WTC11 (cell line): ENCODE results near the gene PRTFDC1. TPM values are rescaled to one million over a fixed set of nuclear protein-coding genes. Genes with fewer than 3 reads are reported as not detected.

Experiments
- ATAC-seq: fragments of 200-7000 bp; cut with Tn5 transposase; 2 replicates; pipeline ENCODE4 v1.10.0; 2021; ENCODE audit warnings: mild to moderate bottlenecking, moderate library complexity
- CTCF ChIA-PET: fragments of 300-600 bp; sonication (Branson Sonifier 250); formaldehyde crosslinking; loops from one replicate; lab custom pipeline; 2021; ENCODE audit warnings: antibody characterized with exemption; lab: Charles Lee
- POLR2A ChIA-PET: fragments of 350-600 bp; sonication (Branson Sonifier 250); formaldehyde crosslinking; loops from one replicate; lab custom pipeline; 2021; ENCODE audit warnings: antibody characterized with exemption; lab: Charles Lee
- DNase-seq: peaks from one replicate; pipeline ENCODE4 v3.0.0; 2021; ENCODE audit warnings: low spot score
- H3K27ac Mint-ChIP-seq: 2 replicates; pipeline ENCODE4 v1.8.0; 2021; ENCODE audit warnings: mixed read lengths
- H3K27me3 Mint-ChIP-seq: 2 replicates; pipeline ENCODE4 v1.8.0; 2021; ENCODE audit warnings: low read depth, mild to moderate bottlenecking, moderate library complexity, mixed read lengths
- H3K36me3 Mint-ChIP-seq: 2 replicates; pipeline ENCODE4 v1.8.0; 2021; ENCODE audit warnings: mixed read lengths
- H3K4me1 Mint-ChIP-seq: 2 replicates; pipeline ENCODE4 v1.8.0; 2022; ENCODE audit warnings: mixed read lengths
- H3K4me3 Mint-ChIP-seq: 2 replicates; pipeline ENCODE4 v1.8.0; 2021; ENCODE audit warnings: mild to moderate bottlenecking, moderate library complexity, mixed read lengths
- H3K9me3 Mint-ChIP-seq: 2 replicates; pipeline ENCODE4 v1.8.0; 2021; ENCODE audit warnings: mixed read lengths
- ETV6 ChIP-seq: sonication (generic); formaldehyde crosslinking; IDR thresholded peaks from 2 replicates; pipeline ENCODE4 v1.8.1; 2022; ENCODE audit warnings: mild to moderate bottlenecking, missing genetic modification reagents
- FOXJ3 ChIP-seq: sonication (generic); formaldehyde crosslinking; IDR thresholded peaks from 2 replicates; pipeline ENCODE4 v1.9.0; 2021; ENCODE audit warnings: missing genetic modification reagents, mild to moderate bottlenecking, borderline replicate concordance
- HMGA2 ChIP-seq: fragments of 250-450 bp; sonication (Bioruptor Pico); IDR thresholded peaks from 2 replicates; pipeline ENCODE4 v1.4.0; 2021; ENCODE audit warnings: mild to moderate bottlenecking, moderate library complexity
- IRF2 ChIP-seq: sonication (generic); formaldehyde crosslinking; IDR thresholded peaks from 2 replicates; pipeline ENCODE4 v1.8.0; 2022; ENCODE audit warnings: low read depth, missing genetic modification reagents, borderline replicate concordance
- NFYB ChIP-seq: sonication (generic); formaldehyde crosslinking; conservative IDR thresholded peaks from 2 replicates; pipeline ENCODE4 v1.8.0; 2022; ENCODE audit warnings: low read depth, missing genetic modification reagents
- RELA ChIP-seq: sonication (generic); formaldehyde crosslinking; IDR thresholded peaks from 2 replicates; pipeline ENCODE4 v1.8.1; 2022; ENCODE audit warnings: missing genetic modification reagents, mild to moderate bottlenecking, borderline replicate concordance
- SP1 ChIP-seq: sonication (generic); formaldehyde crosslinking; conservative IDR thresholded peaks from 2 replicates; pipeline ENCODE4 v1.8.1; 2022; ENCODE audit warnings: missing genetic modification reagents
- TP53 ChIP-seq: sonication (generic); formaldehyde crosslinking; IDR thresholded peaks from 2 replicates; pipeline ENCODE4 v1.8.1; 2023; ENCODE audit warnings: mild to moderate bottlenecking, missing genetic modification reagents
- ZNF219 ChIP-seq: sonication (generic); formaldehyde crosslinking; IDR thresholded peaks from 2 replicates; pipeline ENCODE4 v1.8.0; 2023; ENCODE audit warnings: missing genetic modification reagents, mild to moderate bottlenecking, borderline replicate concordance
- ZNF263 ChIP-seq: sonication (generic); formaldehyde crosslinking; IDR thresholded peaks from 2 replicates; pipeline ENCODE4 v1.8.1; 2022; ENCODE audit warnings: low read depth, mild to moderate bottlenecking, moderate library complexity, missing genetic modification reagents
- ZNF396 ChIP-seq: fragments of 250-450 bp; sonication (Bioruptor Pico); IDR thresholded peaks from 2 replicates; pipeline ENCODE4 v1.8.0; 2021; ENCODE audit warnings: mild to moderate bottlenecking, moderate library complexity, borderline replicate concordance
- total RNA-seq: library from RNA; stranded (reverse); gene quantifications from 3 replicates; pipeline ENCODE4 v1.2.3, GENCODE V29; 2021
- TF ChIP-seq, protein P1 (sequence below): sonication (generic); formaldehyde crosslinking; IDR thresholded peaks from 2 replicates; pipeline ENCODE4 v1.8.1; 2022; ENCODE audit warnings: low read depth, mild to moderate bottlenecking, moderate library complexity, missing genetic modification reagents, borderline replicate concordance
- TF ChIP-seq, protein P2 (sequence below): fragments of 200-600 bp; IDR thresholded peaks from 2 replicates; pipeline ENCODE4 v1.8.0; 2022; ENCODE audit warnings: antibody characterized with exemption
- TF ChIP-seq, protein P3 (sequence below): fragments of 250-450 bp; sonication (Bioruptor Pico); IDR thresholded peaks from 2 replicates; pipeline ENCODE4 v1.9.0; 2021; ENCODE audit warnings: mild to moderate bottlenecking
- TF ChIP-seq, protein P4 (sequence below): sonication (generic); formaldehyde crosslinking; IDR thresholded peaks from 2 replicates; pipeline ENCODE4 v1.8.0; 2022; ENCODE audit warnings: mild to moderate bottlenecking, missing genetic modification reagents
- TF ChIP-seq, protein P5 (sequence below): fragments of 250-450 bp; sonication (Bioruptor Pico); IDR thresholded peaks from 2 replicates; pipeline ENCODE4 v1.8.0; 2021; ENCODE audit warnings: mild to moderate bottlenecking
- TF ChIP-seq, protein P6 (sequence below): sonication (generic); formaldehyde crosslinking; IDR thresholded peaks from 2 replicates; pipeline ENCODE4 v1.8.1; 2022; ENCODE audit warnings: low read depth, missing genetic modification reagents, borderline replicate concordance

Gene PRTFDC1
- total RNA-seq, 1 experiment from 2014 or later, result 6.1 TPM

DNA sequence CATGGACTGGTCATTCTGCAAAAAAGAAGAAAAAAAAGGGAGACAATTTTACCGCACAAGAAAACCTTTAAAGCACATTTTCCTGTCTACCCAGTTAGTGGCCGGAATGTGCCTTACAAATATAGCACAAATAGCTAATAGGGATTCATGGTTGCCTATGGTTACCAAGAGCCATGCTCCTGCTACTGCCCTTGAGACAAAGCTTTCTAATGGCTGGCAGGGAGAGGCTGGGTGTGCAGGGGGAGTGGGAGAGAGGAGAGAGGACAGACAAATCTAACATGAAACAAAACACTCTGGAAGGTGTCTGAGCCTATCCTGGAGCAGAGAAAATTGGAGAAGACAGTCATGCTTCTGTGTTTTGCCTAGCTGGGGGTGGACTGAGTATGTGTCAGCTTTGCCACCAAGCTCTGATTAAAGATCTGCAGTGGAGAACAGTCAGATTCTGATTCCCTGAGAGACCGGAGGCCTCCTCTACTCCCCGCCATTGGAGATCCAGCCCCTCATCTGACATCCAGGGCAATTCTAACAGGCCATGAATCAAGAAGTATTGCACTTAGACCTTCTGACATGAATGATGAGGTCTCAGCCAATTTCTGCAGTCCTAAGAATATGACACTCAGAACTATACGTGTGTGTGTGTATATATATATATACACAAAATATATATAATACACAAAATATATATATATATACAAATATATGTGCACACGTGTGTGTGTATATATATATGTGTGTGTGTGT lies 80.2 kb downstream of the PRTFDC1 start (continued):
- TF ChIP-seq, protein P1, sequence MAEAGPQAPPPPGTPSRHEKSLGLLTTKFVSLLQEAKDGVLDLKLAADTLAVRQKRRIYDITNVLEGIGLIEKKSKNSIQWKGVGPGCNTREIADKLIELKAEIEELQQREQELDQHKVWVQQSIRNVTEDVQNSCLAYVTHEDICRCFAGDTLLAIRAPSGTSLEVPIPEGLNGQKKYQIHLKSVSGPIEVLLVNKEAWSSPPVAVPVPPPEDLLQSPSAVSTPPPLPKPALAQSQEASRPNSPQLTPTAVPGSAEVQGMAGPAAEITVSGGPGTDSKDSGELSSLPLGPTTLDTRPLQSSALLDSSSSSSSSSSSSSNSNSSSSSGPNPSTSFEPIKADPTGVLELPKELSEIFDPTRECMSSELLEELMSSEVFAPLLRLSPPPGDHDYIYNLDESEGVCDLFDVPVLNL (CRISPR knock-in tag), result no peak
- no peak for TF ChIP-seq ZNF219
- no peak for TF ChIP-seq HMGA2
- TF ChIP-seq, protein P2, sequence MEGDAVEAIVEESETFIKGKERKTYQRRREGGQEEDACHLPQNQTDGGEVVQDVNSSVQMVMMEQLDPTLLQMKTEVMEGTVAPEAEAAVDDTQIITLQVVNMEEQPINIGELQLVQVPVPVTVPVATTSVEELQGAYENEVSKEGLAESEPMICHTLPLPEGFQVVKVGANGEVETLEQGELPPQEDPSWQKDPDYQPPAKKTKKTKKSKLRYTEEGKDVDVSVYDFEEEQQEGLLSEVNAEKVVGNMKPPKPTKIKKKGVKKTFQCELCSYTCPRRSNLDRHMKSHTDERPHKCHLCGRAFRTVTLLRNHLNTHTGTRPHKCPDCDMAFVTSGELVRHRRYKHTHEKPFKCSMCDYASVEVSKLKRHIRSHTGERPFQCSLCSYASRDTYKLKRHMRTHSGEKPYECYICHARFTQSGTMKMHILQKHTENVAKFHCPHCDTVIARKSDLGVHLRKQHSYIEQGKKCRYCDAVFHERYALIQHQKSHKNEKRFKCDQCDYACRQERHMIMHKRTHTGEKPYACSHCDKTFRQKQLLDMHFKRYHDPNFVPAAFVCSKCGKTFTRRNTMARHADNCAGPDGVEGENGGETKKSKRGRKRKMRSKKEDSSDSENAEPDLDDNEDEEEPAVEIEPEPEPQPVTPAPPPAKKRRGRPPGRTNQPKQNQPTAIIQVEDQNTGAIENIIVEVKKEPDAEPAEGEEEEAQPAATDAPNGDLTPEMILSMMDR, result no peak

DNA sequence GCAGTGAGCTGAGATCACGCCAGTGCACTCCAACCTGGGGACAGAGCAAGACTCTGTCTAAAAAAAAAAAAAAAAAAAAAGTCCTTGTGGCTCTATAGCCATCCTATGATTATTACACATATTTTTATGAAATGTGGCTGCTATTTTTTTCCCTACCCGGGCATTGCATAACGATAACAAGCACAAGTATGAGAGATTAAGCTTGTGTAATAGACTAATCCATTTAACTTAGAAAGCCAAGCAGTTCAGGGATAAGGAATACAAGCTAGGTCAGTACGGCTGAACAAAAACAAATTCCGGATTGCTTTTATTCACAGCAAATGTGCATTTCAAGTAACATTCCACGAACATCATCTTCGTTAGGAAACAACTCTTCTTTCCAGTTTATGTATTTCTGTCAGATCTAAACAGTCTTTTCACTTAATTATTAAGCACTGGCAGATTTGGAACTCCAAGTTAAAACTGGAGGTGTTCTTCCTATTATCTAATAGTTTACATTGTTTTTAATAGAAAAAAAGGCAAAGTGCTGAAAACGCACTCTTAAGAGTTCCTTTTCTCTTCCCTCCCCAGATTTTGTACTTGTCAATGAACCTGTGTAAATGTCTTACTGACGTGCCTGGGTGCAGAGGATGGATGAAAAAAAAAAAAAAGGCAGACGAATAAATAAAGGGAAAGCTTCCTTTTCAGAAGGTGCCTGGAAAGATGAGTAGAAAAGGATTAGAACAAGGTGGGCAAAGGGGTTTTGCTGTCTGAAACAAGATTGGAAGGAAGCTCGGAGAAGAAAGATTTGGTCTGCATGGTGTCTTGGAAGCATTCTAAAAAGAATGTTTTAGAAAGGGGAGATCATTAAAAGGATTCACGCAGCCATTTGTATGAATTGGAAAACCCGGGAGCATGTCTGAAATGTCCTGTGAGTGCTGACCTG lies 81.1 kb downstream of the PRTFDC1 start:
- Mint-ChIP-seq H3K27ac (no peak overlapping the region), H3K9me3 (peaks cover 15% of the 10 kb centered on the region), H3K4me1 (peaks cover 18% of the 10 kb centered on the region), H3K36me3 (peaks cover 7% of the 10 kb centered on the region), H3K27me3 (no peaks in the 10 kb centered on the region), H3K4me3 (no peak overlapping the region)
- no peak for TF ChIP-seq SP1 (CRISPR knock-in tag)
- TF ChIP-seq NFYB (CRISPR knock-in tag), result no peak
- TF ChIP-seq, protein P3, sequence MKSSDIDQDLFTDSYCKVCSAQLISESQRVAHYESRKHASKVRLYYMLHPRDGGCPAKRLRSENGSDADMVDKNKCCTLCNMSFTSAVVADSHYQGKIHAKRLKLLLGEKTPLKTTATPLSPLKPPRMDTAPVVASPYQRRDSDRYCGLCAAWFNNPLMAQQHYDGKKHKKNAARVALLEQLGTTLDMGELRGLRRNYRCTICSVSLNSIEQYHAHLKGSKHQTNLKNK (CRISPR knock-in tag), result no peak
- TF ChIP-seq TP53 (CRISPR knock-in tag), result no peak
- TF ChIP-seq, protein P4, sequence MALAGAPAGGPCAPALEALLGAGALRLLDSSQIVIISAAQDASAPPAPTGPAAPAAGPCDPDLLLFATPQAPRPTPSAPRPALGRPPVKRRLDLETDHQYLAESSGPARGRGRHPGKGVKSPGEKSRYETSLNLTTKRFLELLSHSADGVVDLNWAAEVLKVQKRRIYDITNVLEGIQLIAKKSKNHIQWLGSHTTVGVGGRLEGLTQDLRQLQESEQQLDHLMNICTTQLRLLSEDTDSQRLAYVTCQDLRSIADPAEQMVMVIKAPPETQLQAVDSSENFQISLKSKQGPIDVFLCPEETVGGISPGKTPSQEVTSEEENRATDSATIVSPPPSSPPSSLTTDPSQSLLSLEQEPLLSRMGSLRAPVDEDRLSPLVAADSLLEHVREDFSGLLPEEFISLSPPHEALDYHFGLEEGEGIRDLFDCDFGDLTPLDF (CRISPR knock-in tag), result no peak
- no peak for TF ChIP-seq RELA (CRISPR knock-in tag)
- TF ChIP-seq, protein P5, sequence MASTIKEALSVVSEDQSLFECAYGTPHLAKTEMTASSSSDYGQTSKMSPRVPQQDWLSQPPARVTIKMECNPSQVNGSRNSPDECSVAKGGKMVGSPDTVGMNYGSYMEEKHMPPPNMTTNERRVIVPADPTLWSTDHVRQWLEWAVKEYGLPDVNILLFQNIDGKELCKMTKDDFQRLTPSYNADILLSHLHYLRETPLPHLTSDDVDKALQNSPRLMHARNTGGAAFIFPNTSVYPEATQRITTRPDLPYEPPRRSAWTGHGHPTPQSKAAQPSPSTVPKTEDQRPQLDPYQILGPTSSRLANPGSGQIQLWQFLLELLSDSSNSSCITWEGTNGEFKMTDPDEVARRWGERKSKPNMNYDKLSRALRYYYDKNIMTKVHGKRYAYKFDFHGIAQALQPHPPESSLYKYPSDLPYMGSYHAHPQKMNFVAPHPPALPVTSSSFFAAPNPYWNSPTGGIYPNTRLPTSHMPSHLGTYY, result no peak
- no peak for TF ChIP-seq FOXJ3 (CRISPR knock-in tag)
- no peak for TF ChIP-seq ZNF396 (CRISPR knock-in tag)
- no peak for DNase-seq
- POLR2A ChIA-PET, result interaction anchor here (0.5 to 0.6 kb wide), 2 partner anchors 58 to 140 kb away, joined by 3 read pairs; no protein-coding TSS in a partner anchor
- CTCF ChIA-PET, result no interaction called here
- ATAC-seq, result no peak

DNA sequence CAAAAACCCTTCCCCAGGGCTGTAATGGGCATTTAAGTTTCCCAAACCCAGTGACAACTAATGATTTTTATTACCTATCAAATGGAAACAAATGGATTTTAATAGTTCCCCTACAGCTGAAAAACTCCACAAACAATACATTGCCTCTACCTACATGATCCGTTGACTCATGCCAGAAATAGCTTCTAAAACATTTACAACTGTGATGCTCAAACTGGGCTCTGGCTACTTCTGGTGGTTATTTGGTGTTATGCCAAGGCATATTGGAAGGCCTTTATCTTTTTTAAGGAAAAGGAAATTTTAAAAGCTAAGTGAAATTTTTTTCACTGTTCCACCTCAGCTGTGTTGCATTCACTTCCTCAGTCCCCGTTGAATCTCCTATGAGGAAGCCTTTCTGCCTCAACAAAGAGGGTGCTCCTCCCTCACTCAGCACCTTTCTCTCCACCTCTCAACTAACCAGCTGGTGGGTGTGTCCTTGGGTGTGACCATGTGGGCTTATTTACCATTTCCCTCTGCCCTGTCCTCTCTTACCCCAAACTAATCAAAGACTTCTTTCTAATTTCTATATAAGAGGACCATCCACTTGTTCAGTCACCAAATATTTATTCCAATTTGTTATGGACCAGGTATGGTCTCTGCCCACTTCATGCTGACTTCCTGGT lies 82.9 kb downstream of the PRTFDC1 start:
- TF ChIP-seq ZNF263 (CRISPR knock-in tag), result no peak
- no peak for TF ChIP-seq ETV6 (CRISPR knock-in tag)
- no peak for TF ChIP-seq IRF2 (CRISPR knock-in tag)
- TF ChIP-seq, protein P6, sequence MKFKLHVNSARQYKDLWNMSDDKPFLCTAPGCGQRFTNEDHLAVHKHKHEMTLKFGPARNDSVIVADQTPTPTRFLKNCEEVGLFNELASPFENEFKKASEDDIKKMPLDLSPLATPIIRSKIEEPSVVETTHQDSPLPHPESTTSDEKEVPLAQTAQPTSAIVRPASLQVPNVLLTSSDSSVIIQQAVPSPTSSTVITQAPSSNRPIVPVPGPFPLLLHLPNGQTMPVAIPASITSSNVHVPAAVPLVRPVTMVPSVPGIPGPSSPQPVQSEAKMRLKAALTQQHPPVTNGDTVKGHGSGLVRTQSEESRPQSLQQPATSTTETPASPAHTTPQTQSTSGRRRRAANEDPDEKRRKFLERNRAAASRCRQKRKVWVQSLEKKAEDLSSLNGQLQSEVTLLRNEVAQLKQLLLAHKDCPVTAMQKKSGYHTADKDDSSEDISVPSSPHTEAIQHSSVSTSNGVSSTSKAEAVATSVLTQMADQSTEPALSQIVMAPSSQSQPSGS (CRISPR knock-in tag), result no peak
- H3K27ac Mint-ChIP-seq, result no peak overlapping the region
- peaks cover 24% of the 10 kb centered on the region for H3K4me1 Mint-ChIP-seq
- ATAC-seq (no peak), DNase-seq (no peak)
- no peak overlapping the region for H3K4me3 Mint-ChIP-seq
- no peaks in the 10 kb centered on the region for H3K36me3 Mint-ChIP-seq
- H3K27me3 Mint-ChIP-seq, result no peaks in the 10 kb centered on the region
- ChIA-PET CTCF (no interaction called here), POLR2A (no interaction called here)
- peaks cover 5% of the 10 kb centered on the region for H3K9me3 Mint-ChIP-seq
